GM21526 (cell line): ENCODE results near the gene IST1.
"Not testable (repeated sequence)": the region's sequence is repeated elsewhere in the genome, so short reads cannot be mapped to it uniquely, and the experiment has no call there.

Source experiments
- ATAC-seq: cut with Tn5 transposase; IDR thresholded peaks from one replicate; pipeline ENCODE4 v1.9.1; 2021; ENCODE audit warnings: moderate library complexity; ENCODE audit not compliant: unreplicated experiment, low FRiP score

IST1 gene

DNA sequence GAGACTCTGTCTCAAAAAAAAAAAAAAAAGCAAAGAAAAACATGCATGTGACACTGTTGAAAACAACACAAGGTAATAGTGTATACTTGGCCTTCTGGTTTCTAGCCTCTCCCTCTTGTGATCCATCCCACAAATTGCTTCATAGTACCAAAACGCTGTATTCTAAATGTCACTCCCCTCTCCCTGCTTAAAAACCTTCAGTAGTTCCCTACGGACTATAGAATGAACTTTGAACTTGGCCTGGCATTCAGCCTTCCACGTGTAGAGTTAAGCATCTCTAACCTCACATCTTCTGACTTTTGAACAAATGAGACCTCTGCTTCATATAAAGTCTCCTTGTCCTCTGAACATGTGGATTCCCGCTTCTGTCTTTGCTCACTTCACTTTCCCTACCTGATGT lies 16.4 kb upstream of the IST1 start:
- no peak for ATAC-seq

GRCh38 chr16:71880176-71880575 lies 15.2 kb upstream of the IST1 start:
- ATAC-seq, result no peak

DNA sequence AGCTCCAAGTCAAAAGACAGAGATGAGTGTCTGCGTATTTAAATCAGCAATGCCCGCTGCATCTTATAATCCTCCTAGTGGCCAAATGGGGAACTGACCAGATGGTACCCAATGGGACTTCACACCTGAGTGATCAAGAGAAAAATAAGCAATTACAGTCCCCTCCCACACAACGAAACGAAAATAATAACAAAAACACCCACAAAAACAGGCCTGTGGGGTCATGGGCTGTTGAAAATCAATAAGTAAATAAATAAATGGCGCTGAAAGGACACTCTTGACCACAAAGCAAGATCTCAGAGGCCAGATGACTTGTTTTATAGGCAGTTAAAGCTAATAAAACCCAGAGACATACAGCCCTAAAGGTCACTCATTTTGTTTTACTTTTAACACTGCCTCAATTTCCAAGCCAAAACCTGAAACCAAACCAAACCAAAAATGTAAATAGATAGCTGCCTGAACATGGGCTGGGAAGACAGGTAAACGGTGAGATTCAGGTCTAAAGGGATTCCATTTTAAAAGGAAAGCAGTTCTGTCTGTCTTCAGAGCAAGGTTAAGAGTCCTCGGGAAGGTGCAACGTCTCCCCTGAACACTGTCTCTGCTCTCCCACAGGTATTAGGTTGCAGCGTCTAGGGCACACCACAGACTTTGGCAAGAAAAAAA lies 12.7 kb upstream of the IST1 start:
- ATAC-seq, result peak; percentile 30

- peak; percentile 36 for ATAC-seq
Measured at GRCh38 chr16:71883168-71883848, 12.0 kb upstream of the IST1 start.

DNA sequence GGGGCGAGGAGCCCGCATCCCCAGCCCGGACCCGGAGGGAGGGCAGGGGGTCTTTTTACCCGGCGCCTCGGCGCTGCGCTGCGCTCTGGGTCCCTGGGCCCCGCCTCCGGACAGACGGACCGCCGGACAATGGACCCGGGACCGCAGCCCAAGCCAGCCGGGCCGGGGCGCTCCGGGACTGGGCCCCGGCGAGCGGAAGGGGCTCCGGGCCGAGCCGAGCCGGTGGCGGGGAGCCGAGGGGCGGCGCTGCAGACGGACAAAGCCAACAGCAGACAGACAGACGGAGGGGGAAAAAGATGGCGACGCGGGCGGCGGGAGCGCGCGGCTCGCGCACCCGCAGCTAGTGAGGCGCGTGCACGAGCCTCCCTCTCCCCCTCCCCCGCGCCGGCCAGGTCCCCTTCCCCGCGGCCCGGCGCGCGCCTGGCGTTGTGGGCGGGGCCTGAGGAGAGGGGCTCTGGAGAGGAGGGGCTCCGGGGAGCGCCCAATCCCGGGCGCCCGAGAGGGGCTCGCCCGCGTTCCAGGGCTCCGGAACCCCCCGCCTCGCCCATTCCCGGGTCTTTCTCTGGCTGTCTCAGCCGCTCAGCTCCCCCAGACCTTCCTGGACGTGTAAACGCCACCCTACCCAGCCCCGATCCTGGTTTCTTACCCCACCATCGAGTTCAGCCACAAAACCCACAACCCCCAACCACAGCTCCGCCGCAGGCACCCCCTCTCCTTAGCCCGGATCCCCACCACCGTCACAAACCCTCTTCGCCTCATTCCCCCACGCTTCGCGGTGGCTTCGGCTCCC lies 11.3 kb upstream of the IST1 start, which contains the start of gene ZNF821:
ZNF821 (minus strand) TSS at position 334 of the 790 bp plus-strand sequence. CDS start 4,236 bp downstream, outside the sequence.
- peak; percentile 49 for ATAC-seq

DNA sequence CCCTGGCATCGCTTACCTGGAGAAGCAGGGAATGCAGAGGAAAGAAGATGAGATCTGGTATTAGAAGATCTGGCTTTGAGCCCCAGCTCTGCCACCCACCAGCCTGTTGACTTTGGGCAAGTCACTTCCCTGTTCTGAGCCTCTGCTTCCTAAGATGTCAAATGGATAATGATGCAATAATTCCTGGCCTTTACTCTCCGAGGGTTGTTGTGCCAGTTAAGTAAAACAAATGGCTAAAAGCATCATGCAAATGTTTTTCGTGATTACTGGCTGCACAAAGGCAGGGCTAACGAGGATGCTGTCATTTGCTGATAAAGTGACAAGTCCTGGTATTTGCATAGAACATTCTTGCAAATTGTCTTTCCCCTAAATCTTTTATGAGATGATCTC lies 10.1 kb upstream of the IST1 start:
- ATAC-seq, result no peak

DNA sequence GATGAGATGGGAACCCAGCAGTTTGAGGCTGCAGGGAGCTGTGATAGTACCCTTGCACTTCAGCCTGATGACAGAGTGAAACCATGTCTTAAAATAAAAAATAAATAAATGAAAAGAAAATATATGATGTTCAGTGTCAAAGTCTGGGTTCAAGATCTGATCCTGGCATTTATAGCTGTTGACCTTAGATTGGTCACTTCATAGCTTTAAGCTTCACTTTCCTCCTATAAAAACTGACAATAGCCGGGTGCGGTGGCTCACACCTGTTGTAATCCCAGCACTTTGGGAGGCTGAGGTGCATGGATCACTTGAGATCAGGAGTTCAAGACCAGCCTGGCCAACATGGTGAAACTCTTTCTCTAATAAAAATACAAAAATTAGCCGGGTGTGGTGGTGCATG lies 6.2 kb upstream of the IST1 start:
- ATAC-seq, result no peak

- no peak for ATAC-seq
Measured at GRCh38 chr16:71893888-71894228, 1.5 kb upstream of the IST1 start.

DNA sequence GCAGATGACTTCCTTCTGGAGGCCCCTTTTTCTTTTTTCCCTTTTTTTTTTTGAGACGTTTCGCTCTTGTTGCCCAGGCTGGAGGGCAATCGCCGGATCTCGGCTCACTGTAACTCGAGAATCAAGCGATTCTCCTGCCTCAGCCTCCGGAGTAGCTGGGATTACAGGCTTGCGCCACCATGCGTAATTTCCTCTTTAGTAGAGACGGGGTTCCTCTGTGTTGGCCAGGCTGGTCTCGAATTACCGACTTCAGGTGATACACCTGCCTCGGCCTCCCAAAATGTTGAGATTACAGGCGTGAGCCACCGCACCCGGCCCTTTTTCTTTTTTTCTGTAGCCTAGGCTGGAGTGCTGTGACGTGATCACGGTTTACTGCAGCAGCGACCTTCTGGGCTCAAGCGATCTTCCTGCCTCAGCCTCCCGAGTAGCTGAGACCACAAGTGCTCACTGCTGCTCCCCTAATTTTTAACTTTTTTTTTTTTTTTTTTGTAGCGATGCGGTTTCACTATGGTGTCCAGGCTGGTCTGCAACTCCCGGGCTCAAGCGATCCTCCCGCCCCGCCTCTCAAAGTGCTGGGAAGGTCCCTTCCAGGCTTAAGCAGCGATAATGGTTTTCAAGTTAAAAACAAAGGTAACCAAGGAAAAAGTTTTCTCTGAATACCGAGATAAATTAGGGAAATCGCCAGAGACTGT lies 956 bp upstream of the IST1 start:
- ATAC-seq, result peak; percentile 16

DNA sequence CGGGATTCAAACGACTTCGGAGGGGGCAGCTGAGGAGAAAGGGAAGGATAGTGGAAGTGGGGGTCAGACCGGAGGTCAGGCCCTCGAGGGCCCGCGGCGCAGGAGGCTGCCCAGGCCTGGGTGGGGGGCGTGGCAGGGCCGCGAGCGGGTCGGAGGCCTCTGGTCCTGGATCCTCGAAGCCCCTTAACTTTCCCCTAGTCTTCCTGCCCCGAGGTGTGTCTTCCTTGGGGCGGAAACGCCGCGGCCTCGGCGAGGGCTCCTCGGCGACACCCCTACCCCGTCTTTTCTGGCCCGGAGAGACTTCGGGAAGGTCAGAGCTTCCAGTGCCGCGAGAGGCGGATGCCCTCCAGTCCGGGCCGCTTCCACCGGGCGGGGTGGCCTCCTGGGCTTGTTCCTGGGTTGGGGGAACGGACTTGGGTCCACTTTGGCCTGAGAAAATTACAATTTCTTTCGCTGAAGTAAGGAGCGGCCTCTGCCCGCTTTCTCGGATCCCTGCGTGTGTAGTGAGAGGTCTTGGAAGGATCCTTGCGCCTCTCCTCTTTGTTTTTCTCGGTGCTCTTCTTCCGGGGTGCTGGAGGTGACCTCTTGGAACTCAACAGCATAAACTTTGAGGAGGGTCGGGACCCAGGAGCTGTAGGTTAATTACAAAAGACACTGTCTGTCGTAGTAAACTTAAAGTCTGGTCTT lies 491 bp downstream of the IST1 start:
- peak; percentile 16 for ATAC-seq

DNA sequence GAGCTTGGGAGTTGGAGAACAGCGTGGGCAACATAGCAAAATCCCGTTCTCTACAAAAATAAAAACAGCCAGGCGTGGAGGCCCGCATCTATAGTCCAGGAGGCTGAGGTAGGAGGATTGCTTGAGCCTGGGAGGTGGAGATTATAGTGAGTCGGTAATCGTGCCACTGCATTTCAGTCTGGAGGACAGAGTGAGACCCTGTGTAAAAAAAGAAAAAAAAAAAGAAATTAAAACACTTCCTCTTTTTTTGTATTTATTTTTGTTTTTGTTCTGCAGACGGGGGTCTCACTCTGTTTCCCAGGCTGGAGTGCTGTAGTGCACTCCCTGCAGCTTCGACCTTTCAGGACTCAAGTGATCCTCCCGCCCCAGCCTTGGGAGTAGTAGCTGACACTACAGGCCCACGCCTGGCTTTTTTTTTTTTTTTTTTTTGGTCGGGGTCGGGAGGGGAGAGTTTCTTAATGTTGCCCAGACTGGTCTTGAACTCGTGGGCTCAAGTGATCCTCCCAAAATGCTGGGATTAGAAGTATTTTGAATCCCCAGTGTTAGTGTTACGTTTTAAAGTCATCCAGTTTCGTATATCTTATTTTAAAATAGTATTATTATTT lies 1.5 kb downstream of the IST1 start:
- ATAC-seq, result no peak

- no peak for ATAC-seq
Measured at GRCh38 chr16:71899171-71899570, 3.8 kb downstream of the IST1 start.

DNA sequence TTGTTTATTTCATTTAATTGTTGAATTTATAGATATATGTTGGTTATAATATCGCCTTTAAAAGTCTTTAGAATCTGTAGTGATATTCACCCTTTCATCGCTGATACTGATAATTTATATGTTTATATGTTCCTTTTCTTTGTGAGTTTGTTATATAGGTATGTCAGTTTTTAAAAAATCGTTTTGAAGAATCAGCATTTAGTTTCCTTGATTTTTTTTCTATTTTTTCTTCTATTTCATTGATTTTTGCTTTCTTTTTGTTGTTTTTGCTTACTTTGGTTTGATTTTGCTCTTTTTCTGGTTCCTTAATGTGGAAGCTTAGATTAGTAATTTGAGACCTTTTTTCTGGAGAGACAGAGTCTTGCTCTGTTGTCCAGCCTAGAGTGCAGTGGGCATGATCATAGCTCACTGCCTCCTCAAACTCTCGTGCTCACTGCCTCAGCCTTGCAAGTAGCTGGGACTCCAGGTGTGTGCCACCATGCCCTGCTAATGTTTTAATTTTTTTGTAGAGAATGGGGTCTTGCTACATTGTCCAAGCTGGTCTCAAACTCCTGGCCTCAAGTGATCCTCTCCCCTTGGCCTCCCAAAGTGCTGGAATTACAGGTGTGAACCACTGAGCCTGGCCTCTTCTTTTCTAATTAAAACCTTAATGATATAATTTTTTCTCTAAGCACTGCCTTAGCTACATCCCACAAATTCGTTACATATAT lies 7.5 kb downstream of the IST1 start:
- ATAC-seq, result no peak

- ATAC-seq, result no peak
Measured at GRCh38 chr16:71903608-71904007, 8.3 kb downstream of the IST1 start.

DNA sequence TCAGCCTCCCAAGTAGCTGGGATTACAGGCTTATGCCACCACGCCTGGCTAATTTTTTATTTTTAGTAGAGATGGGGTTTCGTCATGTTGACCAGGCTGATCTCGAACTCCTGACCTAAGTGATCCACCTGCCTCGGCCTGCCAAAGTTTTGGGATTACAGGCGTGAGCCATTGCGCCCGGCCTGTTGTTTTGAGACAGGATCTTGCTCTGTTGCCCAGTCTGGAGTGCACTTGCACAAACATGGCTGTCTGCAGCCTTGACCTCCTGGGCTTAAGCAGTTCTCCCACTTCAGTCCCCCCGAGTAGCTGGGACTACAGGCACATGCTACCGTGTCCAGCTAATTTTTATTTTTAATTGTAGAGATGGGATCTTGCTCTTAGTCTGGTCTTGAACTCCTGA lies 8.9 kb downstream of the IST1 start:
- ATAC-seq, result no peak

GRCh38 chr16:71905765-71906164 lies 10.4 kb downstream of the IST1 start:
- ATAC-seq, result not testable (repeated sequence)

- ATAC-seq, result no peak
Measured at GRCh38 chr16:71911121-71911520, 15.8 kb downstream of the IST1 start.

- no peak for ATAC-seq
Measured at GRCh38 chr16:71912534-71913275, 17.4 kb downstream of the IST1 start.

GRCh38 chr16:71914802-71915201 lies 19.5 kb downstream of the IST1 start:
- ATAC-seq, result no peak
